GM19035 (cell line): ENCODE results near the gene CTCFL.

Experiments
- ATAC-seq: cut with Tn5 transposase; IDR thresholded peaks from one replicate; pipeline ENCODE4 v1.9.1; 2021; ENCODE audit not compliant: unreplicated experiment

The CTCFL gene

DNA sequence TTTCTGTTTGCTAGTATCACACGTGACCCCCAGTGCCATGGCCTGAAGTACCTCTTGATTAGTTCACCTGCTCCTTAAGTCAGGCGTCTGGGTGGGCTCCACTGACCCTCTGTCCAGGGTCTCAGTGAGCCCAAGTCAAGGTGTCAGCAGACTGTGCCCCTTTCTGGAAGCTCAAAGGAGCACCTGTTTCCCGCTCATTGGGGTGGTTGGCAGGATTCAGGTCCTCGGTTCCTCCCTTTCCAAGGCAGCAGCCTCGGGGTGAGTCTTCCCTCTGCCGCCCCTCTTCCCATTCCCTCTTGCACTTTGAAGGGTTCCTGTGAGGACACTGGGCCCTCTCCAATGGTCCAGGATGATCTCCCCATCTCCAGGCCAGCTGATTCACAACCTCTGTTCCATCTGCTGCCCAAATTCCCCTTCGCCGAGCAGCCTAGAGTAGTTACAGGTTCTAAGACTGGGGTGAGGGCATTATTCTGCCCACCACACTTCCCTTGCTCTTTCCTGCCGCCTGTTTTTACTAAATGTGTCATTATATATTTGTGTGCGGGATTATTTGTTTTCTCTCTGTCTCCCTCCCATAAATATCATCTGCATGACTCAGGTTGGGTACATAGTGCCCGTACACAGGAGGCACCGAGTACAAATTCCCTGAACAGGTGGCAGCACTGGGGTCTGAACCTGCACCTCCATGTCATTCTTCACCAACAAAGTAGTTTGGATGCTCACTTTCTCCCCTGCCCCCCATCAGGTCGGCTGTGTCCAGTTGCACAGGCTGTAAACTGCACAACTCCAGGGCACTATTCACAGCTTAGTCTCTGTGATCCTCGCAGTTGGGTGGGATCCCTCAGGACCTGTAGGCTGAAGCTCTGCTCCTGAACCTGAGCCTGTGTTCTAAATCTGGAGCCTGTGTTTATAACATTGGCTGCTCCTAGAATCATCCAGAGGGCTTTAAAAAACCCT, 75.3 kb downstream of the CTCFL start:
- ATAC-seq, result no peak

DNA sequence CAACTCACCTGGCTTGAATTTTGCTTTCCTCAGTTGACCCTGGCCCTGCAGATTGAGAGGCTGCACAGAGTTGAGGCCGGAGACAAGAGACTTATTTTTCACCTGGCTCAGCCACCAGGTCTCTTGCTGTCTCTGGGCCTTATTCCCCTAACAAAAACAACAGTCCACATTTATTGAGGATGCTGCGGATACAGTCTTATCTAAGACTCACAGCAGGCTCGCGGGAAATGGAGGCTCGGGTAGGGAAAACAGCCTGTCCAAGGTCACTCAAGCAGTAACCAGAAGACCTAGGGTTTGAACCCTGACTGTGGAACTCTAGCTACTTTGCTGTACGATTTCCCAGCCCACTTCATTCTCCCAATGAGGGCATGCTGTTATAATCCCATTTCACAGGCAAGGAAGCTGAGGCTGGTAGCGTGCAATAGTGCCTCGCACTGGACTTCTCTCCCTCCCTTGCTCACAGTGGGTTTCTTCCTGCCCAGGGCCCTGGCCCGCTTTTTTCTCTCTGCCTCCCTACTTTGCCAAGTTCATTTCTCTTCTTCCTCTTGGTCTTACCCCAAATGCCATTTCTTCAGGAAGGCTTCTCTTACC, 76.1 kb downstream of the CTCFL start:
- ATAC-seq, result no peak
